GM12878 (cell line): ENCODE data around the gene SORL1. TPM values are rescaled to one million over a fixed set of nuclear protein-coding genes. Genes with fewer than 3 reads are reported as not detected.

ENCODE experiments used
- BHLHE40 ChIP-seq, 2 experiments: fragments of 450-650 bp in 1 of 2; IDR thresholded peaks; 2 replicates each; pipeline ENCODE4 v1.6.1; 2011 to 2017; ENCODE audit warnings: low read depth in 2 of 2, borderline replicate concordance in 1 of 2, improper control_type of control experiment in 1 of 2, low read length in 1 of 2, mild to moderate bottlenecking in 1 of 2
- BMI1 ChIP-seq: fragments of 450-650 bp; IDR thresholded peaks from 2 replicates; pipeline ENCODE4 v1.6.1; 2016; ENCODE audit warnings: mild to moderate bottlenecking, moderate library complexity, borderline replicate concordance
- CREM ChIP-seq: IDR thresholded peaks from 2 replicates; pipeline ENCODE4 v1.6.1; 2014; ENCODE audit warnings: antibody characterized with exemption, low read depth
- DPF2 ChIP-seq: fragments of 450-650 bp; IDR thresholded peaks from 2 replicates; pipeline ENCODE4 v1.6.1; 2017; ENCODE audit warnings: mild to moderate bottlenecking
- ESRRA ChIP-seq: IDR thresholded peaks from 2 replicates; pipeline ENCODE4 v1.6.1; 2012; ENCODE audit warnings: mild to moderate bottlenecking, low read length, improper control_type of control experiment
- IRF4 ChIP-seq: IDR thresholded peaks from 2 replicates; pipeline ENCODE4 v1.6.1; 2011; ENCODE audit warnings: low read depth, low read length
- KLF5 ChIP-seq: fragments of 450-650 bp; IDR thresholded peaks from 2 replicates; pipeline ENCODE4 v1.6.1; 2014; ENCODE audit warnings: mild to moderate bottlenecking; ENCODE audit not compliant: partially characterized antibody
- NFYA ChIP-seq: IDR thresholded peaks from 2 replicates; pipeline ENCODE4 v1.6.1; 2011; ENCODE audit warnings: low read depth, mild to moderate bottlenecking, low read length, improper control_type of control experiment, borderline replicate concordance
- POLR2A ChIP-seq: IDR thresholded peaks from 2 replicates; pipeline ENCODE4 v1.6.1; 2011; ENCODE audit warnings: low read depth, mild to moderate bottlenecking, low read length
- RAD21 ChIP-seq: IDR thresholded peaks from 2 replicates; pipeline ENCODE4 v1.6.1; 2011; ENCODE audit warnings: mild to moderate bottlenecking, low read depth, low read length, moderate library complexity; ENCODE audit not compliant: insufficient read depth
- SREBF1 ChIP-seq: IDR thresholded peaks from 2 replicates; pipeline ENCODE4 v1.6.1; 2012; ENCODE audit warnings: mild to moderate bottlenecking, low read length
- STAT3 ChIP-seq: IDR thresholded peaks from 2 replicates; pipeline ENCODE4 v1.6.1; 2011; ENCODE audit warnings: low read depth, low read length, improper control_type of control experiment
- SUPT20H ChIP-seq: IDR thresholded peaks from 2 replicates; pipeline ENCODE4 v1.6.1; 2011; ENCODE audit warnings: low read depth, mild to moderate bottlenecking, low read length, moderate library complexity, borderline replicate concordance; ENCODE audit not compliant: control insufficient read depth
- TBL1XR1 ChIP-seq: IDR thresholded peaks from 2 replicates; pipeline ENCODE4 v1.6.1; 2012; ENCODE audit warnings: low read depth, low read length, improper control_type of control experiment
- TCF12 ChIP-seq: IDR thresholded peaks from 2 replicates; pipeline ENCODE4 v1.6.1; 2011; ENCODE audit warnings: low read depth, mild to moderate bottlenecking, low read length
- TCF3 ChIP-seq: IDR thresholded peaks from 2 replicates; pipeline ENCODE4 v1.6.1; 2012; ENCODE audit warnings: low read depth, mild to moderate bottlenecking, low read length, borderline replicate concordance; ENCODE audit not compliant: insufficient read depth
- ZBED1 ChIP-seq: IDR thresholded peaks from 2 replicates; pipeline ENCODE4 v1.6.1; 2016; ENCODE audit warnings: borderline replicate concordance
- polyA plus RNA-seq, 11 experiments: library from polyadenylated mRNA; depleted of rRNA in 4 of 11; unstranded in 6 of 11; stranded (reverse) in 5 of 11; fragments of >200 nt; fragmentation: Nextera tagmentation in 4 of 11; fragmentation: Illumina TruSeq in 1 of 11; extraction: Ambion mirVana in 4 of 11; extraction: Trizol in 1 of 11; gene quantifications; 1 replicate in 1 of 11; 2 replicates in 10 of 11; pipeline versions ENCODE4 v1.2.1 to v1.2.3, GENCODE V29; 2011 to 2016; ENCODE audit warnings: inconsistent platforms in 2 of 11, missing spikeins in 2 of 11, low read depth in 1 of 11
- total RNA-seq, 4 experiments: library from RNA; depleted of rRNA in 3 of 4; stranded (reverse); fragments of >200 nt in 3 of 4; fragmentation: Illumina TruSeq in 1 of 4; extraction: Trizol in 1 of 4; gene quantifications; 2 replicates each; pipeline versions ENCODE4 v1.2.1 to v1.2.3, GENCODE V29; 2013 to 2021
- TF ChIP-seq, protein P1 (sequence below): fragments of 450-650 bp; IDR thresholded peaks from 2 replicates; pipeline ENCODE4 v1.6.1; 2016; ENCODE audit warnings: mild to moderate bottlenecking, moderate library complexity, borderline replicate concordance
- TF ChIP-seq, protein P2 (sequence below): IDR thresholded peaks from 2 replicates; pipeline ENCODE4 v1.6.1; 2012; ENCODE audit warnings: low read length, inconsistent platforms
- TF ChIP-seq, protein P3 (sequence below): fragments of 450-650 bp; IDR thresholded peaks from 2 replicates; pipeline ENCODE4 v1.6.1; 2017; ENCODE audit warnings: low read depth, mild to moderate bottlenecking, moderate library complexity
- TF ChIP-seq, protein P4 (sequence below): fragments of 450-650 bp; IDR thresholded peaks from 2 replicates; pipeline ENCODE4 v1.6.1; 2017; ENCODE audit warnings: antibody characterized with exemption, mild to moderate bottlenecking, moderate library complexity

SORL1 gene
- total and polyA plus RNA-seq, 10 of the 15 experiments (the other 5 are each of a cell fraction or from before 2014, with no cell fraction given) = 20.2 to 107 (median 59.9) TPM

DNA sequence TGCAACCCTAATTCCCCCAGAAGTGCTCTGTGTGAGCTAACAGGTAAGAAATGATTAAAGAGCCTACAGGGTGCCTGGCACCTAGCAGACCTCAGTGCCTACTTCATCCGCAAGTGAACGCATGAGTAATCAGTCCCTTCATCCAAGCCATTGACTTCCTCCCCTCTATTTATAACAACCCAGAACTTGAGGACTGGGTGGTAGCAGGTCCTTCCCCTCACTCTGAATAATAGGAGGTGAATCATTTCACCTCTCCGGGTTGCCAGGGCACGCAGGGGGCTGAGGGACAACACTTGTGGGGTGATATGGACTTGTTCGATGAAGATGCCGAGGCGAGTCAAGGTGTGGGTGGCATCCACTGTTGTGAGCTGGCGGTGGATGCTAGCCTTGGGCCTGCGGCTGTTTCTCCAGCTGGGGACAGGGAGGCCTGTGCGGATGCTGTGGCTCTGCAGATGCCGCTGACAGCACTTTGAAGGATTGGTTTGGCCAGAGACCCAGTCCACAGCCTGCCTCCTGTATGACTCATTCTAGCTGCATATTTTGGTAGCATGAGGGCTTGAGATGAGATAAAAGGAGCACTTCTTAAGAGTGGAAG lies 12.3 kb downstream of the SORL1 start (continued):
- TF ChIP-seq ZBED1 (no peak; the same call in 1 of the 2 replicates), BHLHE40 (IDR thresholded peaks at IDR 0.05; ENCODE audit: borderline replicate concordance in 1 of 2, low read depth in 2 of 2, low read length in 1 of 2) (peak in 1 of 2 experiments; percentile 52; a peak in 3 of 4 replicates), RAD21 (no peak), STAT3 (no peak), IRF4 (peak; percentile 51; the same call in 1 of the 2 replicates), POLR2A (peak; percentile 72), KLF5 (no peak), TBL1XR1 (no peak; the same call in 1 of the 2 replicates), DPF2 (peak; percentile 84; the same call in 1 of the 2 replicates), NFYA (no peak), BMI1 (no peak), SUPT20H (no peak), TCF3 (peak; percentile 72; the same call in 1 of the 2 replicates), ESRRA (no peak), CREM (0 out of 2 replicates have a peak, but pooled peaks have one; percentile 16), SREBF1 (no peak), TCF12 (peak; percentile 89)
- TF ChIP-seq, protein P1, sequence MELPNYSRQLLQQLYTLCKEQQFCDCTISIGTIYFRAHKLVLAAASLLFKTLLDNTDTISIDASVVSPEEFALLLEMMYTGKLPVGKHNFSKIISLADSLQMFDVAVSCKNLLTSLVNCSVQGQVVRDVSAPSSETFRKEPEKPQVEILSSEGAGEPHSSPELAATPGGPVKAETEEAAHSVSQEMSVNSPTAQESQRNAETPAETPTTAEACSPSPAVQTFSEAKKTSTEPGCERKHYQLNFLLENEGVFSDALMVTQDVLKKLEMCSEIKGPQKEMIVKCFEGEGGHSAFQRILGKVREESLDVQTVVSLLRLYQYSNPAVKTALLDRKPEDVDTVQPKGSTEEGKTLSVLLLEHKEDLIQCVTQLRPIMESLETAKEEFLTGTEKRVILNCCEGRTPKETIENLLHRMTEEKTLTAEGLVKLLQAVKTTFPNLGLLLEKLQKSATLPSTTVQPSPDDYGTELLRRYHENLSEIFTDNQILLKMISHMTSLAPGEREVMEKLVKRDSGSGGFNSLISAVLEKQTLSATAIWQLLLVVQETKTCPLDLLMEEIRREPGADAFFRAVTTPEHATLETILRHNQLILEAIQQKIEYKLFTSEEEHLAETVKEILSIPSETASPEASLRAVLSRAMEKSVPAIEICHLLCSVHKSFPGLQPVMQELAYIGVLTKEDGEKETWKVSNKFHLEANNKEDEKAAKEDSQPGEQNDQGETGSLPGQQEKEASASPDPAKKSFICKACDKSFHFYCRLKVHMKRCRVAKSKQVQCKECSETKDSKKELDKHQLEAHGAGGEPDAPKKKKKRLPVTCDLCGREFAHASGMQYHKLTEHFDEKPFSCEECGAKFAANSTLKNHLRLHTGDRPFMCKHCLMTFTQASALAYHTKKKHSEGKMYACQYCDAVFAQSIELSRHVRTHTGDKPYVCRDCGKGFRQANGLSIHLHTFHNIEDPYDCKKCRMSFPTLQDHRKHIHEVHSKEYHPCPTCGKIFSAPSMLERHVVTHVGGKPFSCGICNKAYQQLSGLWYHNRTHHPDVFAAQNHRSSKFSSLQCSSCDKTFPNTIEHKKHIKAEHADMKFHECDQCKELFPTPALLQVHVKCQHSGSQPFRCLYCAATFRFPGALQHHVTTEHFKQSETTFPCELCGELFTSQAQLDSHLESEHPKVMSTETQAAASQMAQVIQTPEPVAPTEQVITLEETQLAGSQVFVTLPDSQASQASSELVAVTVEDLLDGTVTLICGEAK = no peak
- TF ChIP-seq, protein P2, sequence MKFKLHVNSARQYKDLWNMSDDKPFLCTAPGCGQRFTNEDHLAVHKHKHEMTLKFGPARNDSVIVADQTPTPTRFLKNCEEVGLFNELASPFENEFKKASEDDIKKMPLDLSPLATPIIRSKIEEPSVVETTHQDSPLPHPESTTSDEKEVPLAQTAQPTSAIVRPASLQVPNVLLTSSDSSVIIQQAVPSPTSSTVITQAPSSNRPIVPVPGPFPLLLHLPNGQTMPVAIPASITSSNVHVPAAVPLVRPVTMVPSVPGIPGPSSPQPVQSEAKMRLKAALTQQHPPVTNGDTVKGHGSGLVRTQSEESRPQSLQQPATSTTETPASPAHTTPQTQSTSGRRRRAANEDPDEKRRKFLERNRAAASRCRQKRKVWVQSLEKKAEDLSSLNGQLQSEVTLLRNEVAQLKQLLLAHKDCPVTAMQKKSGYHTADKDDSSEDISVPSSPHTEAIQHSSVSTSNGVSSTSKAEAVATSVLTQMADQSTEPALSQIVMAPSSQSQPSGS = peak; percentile 56; the same call in 1 of the 2 replicates
- TF ChIP-seq, protein P3, sequence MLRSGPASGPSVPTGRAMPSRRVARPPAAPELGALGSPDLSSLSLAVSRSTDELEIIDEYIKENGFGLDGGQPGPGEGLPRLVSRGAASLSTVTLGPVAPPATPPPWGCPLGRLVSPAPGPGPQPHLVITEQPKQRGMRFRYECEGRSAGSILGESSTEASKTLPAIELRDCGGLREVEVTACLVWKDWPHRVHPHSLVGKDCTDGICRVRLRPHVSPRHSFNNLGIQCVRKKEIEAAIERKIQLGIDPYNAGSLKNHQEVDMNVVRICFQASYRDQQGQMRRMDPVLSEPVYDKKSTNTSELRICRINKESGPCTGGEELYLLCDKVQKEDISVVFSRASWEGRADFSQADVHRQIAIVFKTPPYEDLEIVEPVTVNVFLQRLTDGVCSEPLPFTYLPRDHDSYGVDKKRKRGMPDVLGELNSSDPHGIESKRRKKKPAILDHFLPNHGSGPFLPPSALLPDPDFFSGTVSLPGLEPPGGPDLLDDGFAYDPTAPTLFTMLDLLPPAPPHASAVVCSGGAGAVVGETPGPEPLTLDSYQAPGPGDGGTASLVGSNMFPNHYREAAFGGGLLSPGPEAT = peak; percentile 17; the same call in 1 of the 2 replicates
- TF ChIP-seq, protein P4, sequence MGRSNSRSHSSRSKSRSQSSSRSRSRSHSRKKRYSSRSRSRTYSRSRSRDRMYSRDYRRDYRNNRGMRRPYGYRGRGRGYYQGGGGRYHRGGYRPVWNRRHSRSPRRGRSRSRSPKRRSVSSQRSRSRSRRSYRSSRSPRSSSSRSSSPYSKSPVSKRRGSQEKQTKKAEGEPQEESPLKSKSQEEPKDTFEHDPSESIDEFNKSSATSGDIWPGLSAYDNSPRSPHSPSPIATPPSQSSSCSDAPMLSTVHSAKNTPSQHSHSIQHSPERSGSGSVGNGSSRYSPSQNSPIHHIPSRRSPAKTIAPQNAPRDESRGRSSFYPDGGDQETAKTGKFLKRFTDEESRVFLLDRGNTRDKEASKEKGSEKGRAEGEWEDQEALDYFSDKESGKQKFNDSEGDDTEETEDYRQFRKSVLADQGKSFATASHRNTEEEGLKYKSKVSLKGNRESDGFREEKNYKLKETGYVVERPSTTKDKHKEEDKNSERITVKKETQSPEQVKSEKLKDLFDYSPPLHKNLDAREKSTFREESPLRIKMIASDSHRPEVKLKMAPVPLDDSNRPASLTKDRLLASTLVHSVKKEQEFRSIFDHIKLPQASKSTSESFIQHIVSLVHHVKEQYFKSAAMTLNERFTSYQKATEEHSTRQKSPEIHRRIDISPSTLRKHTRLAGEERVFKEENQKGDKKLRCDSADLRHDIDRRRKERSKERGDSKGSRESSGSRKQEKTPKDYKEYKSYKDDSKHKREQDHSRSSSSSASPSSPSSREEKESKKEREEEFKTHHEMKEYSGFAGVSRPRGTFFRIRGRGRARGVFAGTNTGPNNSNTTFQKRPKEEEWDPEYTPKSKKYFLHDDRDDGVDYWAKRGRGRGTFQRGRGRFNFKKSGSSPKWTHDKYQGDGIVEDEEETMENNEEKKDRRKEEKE = no peak
